ENCODE results near the gene OR13C4.

DNA sequence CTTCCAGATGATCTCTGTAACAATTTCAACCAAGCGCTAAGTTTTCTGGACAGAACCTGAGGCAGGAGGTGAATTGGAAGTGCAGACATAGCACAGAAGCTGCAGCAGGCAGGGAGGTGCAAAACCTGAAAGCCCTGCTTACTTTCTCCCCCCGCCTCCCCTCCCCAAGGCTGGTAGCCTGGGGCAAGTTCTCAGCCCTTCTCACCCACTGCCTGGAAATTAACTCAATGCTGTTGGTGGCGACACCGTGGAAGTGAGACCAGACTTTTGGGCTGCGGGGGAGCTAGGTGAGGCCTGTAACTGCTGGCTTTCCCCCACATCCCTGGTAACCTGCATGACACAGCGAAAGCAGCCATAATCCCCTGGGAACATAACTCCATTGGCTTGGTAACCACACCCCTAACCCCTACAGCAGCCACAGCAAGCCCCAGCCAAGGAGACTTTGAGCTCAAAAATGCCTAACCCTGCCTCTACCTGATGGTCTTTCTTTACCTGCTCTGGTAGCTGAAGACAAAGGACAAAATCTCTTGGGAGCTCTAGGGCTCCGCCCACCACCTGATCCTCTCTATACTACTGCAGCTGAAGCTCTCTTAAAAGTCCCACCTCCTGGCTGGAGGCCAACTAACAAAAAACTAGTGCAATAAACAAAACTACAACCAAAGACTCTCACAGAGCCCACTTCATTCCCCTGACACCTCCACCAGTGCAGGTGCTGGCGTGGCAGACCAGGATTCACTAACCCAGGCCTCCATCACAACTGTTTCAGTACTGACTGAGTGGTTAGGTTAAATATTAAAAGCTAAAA, 30.0 kb upstream of the OR13C4 start:
- TF ChIP-seq EZH2phosphoT487 (IDR thresholded peaks at IDR 0.05; ENCODE audit: insufficient read depth, low read depth) (no peak), EZH2 (IDR thresholded peaks at IDR 0.05; ENCODE audit: insufficient read depth, poor library complexity, severe bottlenecking) (no peak)
